GM18873 (cell line): ENCODE data around the gene FRMD4B.

Source experiments
- ATAC-seq: cut with Tn5 transposase; IDR thresholded peaks from one replicate; pipeline ENCODE4 v1.9.1; 2021; ENCODE audit warnings: mild to moderate bottlenecking, moderate library complexity, moderate number of reproducible peaks; ENCODE audit not compliant: unreplicated experiment, low FRiP score

FRMD4B gene

DNA sequence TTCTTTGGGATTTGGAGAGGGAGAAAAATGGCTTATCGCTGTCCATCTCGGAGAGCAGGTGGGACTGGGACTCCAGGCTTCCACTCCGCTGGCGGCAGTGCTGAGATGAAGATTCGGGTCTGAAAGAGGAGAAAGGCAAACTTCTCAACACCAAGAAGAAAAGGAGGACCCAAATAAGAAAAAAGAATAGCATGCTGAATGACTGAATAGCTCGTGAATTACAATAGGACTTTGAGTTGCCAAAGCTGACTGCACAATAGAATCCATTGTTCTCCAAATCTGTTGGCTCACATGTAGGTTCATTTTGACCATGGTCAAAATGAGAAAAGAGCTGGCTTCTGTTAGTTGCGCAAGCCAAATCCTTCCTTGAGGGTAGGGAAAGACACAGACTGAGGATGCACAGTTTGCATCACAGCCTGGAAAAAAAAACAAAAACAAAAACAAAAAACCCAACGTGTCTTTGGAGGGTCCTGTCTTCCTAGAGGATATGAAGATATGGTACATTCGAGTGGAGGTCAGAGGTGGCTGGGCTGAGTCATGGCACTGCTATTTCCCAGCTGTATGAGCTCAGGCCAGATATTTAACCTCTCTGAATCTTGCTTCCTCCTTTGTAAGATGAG is 204.2 kb downstream of the FRMD4B start:
- ATAC-seq = no peak

DNA sequence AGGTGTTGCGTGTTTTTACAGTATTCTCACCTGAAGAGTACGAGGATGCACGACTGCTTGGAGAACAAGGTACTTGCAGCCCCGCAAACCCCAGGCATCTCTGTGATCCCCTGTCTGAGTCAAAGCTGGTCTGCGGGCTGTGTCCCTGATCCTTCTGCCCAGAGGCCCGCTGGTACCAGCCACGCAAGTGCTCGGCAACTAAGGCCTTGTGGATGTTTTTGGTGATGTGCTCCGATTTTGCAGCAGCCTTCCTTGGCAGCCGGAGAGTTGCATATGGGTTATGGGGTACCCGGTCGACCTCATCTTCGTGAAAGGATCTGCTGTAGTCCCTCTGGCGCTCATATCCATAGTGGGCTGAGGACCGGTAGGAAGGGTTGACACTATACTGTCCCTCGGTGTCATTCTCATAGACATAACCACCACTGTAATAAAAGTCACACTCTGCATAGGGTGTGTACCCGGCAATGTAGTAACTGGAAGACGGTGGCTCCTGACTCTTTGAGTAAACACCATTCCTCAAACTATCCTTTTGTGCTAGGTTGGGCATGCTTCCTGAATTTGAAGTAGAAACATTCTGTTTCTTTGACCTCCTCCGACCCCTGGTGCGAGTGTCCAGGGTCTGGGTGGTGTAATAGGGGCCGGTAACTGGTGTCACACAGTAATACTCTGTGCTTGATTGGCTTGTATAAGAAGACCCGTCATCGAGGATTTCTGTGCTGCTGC is 204.9 kb downstream of the FRMD4B start:
- no peak for ATAC-seq

DNA sequence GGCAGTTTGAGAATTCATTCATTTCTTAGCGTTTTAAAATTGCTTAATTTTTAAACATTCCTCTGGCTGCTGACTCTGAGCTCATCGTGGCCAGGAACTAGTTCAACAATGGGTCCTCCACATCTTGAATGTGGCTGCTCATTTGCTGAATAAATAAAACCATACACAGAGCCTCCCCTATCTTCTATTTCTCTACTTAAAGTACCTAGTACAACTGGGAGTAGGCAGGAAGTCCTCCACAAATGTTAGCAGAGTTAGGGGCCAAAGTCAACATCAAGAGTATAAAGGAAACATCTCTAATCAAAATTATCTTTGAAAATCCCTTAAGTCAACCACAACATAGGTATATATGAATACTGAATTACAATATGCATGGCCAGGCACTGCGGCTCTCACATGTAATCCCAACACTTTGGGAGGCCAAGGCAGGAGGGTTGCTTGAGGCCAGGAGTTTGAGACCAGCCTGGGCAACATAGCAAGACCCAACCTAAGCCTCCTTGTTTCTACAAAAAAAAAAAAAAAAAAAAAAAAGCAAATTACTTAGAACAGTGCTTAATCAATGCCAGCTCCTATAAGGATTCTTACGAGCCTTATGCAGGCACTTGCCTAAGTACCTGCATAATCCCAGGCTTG is 206.0 kb downstream of the FRMD4B start:
- no peak for ATAC-seq

DNA sequence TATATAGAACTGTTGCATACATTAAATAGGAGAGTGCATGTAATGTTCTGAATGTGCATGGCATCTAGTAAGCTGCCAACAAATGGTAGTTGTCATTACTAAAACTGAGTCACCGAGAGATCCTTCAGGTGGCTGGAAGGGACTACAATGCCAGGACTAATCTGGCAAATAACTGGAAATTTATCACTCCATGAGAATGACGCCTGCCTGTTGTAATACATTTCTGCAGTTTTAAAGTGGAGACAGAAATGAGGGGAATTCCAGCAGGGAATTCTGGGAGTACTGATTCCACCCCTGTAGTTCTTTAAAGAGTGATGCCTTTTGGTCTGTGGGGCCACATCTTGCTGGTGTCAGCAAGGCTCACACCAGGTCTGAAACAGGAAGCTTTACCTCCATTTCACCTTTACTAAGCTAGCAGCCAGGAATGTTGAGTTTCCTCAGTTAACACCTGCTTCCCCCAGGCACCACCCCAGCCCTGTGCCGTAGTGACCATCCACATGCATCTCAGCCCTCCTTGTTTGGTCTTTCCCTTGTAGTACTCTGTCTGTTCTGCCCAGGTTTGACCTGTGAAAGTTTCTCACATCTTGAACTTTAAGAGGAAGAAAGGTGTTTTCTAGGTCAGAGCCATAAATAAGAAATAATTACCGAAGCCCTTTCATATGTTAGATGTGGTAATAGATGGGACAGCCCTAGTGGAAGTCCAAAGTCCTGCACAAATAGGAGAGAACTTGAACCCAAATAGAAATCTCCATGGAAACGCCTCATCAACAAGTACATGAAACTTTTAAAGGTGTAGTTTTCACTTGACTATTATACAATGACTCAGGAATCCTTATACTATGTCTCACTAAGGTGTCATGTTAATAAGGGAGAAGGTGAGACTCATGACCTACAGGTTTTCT is 206.8 kb downstream of the FRMD4B start:
- ATAC-seq = no peak

DNA sequence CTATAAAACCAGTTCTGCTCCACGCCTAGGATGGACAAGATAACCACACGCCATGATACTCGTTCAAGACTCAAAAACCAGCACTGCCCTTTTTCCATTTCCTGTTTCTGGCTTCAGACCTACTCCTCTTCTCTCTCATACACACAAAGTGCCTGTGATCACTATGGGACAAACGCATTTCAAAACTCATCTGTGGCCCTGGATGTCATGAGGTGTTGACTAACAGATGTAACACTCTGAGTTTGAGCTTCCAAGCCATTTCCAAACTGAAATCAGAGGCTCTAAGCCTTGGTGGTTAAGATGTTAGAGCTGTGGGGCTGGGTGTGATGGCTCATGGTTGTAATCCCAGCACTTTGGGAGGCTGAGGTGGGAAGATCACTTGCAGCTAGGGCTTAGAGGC is 207.8 kb downstream of the FRMD4B start:
- ATAC-seq = no peak

DNA sequence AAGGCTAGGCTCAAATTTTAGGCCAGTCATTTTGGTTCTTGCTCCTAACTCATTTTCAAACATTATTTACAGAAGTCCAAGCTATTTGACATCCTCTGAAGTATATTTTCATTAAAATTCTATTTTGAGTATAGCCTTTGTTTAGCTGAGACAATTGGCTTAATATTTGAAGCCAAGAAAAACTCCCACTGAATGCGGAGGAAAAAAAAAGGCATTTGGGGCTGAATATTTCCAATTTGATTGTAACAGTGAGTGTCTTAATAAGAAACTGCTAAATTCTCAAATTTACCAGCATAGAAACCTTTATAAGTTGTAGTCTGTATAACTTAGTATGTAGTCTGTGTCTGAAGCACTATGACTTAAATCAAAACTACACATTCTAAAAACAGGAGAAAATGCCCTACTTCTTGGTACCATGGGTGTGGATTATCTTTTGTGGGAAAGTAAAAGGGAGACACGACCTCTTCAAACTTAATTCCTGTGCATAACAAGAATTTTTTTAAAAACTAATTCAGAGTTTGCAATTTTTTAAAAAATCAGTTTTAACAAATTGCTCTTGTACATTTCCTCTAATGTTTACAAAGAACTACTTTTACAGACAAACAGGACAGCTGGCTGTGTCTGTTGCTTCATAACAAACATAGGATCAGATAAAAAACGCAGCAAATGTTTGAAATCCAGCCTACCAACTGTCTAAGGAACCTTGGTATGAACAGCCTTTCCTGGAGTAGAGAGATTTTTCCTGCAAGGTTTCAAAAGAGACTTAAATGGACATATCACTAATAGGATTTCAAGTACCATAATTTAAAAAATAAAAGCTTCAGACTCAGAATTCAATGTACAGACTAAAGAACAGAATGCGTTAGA is 210.8 kb downstream of the FRMD4B start:
- ATAC-seq = no peak

DNA sequence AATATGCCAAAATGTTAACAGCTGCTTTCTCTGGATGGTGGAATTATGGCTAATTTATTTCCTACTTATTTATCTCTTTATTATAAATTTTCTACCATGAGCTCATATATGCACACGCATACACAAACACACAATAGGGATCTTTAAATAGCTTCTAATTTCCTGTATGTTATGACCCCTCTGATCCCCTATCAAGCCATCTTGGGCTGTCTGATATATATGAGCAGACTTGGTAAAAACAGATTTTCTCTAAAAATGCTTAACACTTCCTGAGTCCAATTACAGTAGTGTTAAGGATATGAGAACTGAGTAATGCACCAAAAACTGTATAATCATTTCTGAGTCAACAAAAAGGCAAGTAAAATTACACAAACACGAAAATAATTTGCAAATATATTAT is 211.4 kb downstream of the FRMD4B start:
- ATAC-seq = no peak

DNA sequence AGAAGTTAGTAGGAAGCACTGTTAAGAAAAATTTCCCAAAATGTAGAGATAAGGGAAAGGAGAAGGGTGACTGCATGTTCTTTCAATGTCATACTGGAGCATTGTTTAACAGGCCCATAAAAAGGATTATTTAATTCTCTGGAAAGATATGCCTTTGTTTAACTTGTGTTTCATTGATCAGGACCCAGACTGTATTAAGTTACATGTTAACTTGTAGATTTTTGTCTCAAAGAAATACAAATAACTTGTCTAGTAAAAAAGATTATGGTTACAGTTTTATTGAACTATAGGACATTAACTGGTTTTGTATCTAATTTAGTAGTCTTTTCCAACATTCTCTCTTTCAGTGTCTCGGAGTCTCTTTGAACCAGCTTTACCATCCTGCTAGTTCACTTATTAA is 213.8 kb downstream of the FRMD4B start:
- ATAC-seq = no peak

DNA sequence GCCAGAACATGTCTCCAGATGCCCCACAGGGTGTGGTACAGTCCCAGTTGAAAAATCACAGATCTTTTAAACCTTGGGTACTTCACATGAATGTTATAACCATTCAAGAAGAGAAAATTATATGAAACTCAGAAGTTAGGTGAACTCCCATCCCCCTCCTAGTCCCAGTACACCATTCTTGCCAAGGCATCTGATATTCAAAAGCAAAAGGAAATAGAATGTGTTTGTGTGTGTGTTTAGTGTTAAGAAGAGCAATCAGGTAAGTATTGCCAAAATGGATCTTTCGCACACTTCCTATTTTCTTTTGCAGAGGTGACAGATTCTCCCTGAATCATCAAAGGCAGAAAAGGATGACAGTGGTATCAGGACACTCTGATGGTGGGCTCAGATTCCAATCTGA is 219.4 kb downstream of the FRMD4B start:
- ATAC-seq = no peak

DNA sequence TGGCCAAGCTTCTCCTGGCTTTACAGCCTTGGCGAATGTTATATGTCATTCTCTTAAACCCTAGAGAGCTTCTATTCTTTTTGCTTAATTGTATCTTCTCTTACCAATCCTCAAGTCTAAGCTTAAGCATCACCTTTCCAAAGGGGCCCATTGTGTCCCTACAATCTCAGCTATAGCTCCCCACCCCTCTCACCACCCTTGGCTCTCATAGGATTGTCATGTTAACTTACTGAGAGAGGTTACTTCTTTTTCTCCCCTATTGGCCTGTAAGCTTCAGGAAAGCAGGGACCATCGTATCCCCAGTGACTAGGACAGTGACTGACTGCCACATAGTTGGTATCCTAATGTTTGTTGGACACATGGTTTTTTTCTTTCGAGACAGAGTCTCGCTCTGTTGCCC is 220.1 kb downstream of the FRMD4B start:
- ATAC-seq = no peak

DNA sequence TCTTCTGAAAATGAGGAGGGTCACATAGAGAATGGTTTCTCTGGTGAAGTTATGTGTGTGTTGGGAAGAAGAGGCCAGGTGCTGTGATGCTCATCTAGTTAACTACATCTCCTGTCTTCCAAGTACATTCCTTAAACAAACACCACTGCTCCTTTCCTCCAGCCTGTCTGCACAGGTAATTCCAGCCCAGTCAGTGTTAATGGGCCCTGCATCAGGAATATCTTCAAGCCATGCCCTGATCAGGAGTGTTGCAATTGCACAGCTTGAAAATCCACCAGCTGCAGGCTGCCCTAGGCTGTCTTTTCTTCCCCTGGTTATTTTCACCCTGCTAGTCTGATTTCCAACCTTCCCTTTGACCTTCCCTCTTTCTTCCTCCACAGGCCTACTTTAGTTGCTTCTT is 221.6 kb downstream of the FRMD4B start:
- no peak for ATAC-seq

DNA sequence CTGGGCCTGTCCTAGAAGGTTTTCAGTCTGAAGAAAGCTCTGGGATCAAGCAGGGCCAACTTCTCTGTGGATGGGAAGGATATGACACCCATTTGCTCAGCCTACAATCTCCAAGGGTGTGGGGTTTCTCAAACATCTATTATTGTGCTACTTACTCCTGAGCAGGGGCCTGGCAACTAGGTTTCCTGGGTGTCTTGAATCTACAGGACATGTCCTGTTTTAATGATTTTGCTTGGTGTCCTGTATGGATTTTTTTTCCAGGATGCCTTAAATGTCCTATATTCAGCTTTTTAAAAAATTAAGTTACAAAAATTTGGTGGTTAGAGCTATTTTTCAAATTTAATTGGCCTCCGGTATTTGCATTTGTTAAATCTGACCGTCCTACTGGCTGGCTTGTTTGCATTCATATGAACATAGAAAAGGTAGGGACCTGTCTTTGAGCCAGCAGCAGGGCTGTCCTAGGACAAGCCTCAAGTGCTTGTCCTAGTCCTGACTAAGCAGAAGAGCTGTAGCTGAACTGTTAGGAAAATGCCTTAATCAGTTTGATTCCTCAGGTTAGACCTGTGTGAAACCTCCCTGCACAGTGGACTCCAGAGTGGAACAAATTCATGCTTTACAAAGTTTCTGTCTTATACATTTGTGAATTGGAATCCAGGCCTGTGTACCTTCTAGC is 223.4 kb downstream of the FRMD4B start:
- no peak for ATAC-seq

DNA sequence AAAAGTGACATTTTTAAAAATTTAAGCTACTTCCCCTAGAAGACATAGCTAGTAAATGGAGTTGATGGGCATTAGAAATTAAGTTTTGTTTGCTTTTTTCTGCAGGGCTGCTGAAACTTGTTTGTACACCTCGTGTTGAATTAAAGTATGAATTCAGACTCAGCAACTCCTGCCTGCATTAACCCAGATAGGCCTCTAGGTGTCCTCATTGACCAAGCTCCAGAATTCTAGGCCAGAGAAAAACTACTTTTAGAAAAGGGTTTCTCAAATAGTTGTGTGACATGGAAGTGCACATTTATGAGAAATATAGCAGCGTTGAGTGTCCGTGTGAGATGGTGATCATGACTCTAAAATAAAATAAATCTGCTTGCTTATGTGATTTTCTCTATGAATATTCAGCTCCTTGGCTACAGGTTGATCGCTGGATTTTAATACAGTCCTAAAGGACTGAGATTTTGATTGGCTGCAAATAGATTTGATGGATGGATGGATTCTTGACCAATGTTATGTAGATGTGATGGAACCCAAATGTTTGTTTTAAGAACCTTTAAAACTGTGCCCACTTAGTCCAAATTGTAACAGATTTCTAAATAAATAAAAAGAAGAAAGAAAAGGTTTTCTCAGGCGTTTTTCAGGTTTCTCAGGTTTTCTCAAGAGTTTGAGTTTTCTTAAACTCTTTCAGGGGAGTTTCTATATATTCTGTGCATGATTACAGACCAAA is 224.1 kb downstream of the FRMD4B start:
- no peak for ATAC-seq

DNA sequence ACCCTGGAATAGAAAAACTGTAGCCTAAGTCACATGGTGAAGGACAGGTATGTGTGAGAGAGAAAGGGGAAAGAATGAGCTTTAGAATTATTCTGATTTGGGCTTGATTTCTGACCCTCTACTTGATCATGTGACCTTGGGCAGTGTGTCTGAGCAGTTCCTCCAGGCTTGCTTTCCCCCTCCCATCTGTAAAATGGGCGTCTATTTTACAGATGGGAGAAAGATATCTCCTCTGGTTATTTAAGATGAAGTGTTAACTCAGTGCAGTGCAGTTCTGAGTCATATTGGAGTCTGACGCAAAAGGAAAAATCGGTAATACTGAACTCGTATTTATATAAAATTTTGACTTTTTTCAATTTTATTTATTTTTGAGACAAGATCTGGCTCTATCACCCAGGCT is 225.4 kb downstream of the FRMD4B start:
- no peak for ATAC-seq

DNA sequence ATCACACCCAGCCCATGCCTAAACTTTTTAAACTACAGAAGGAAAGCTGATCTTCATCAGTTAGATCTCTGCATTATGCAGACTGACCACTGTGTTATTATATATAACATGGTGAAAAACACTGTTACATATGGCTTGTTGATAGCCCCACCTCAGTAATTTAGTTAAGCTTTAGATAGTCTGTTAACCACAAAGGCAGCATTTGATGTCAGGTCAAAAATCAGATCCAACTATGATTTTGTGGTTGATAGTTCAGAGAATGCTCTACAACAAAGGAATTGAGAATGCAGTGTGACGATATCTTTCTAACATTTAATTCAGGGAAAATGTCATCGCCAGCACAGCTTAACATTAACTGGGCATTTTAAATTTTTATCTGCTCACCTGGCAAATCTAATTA is 225.8 kb downstream of the FRMD4B start:
- no peak for ATAC-seq

DNA sequence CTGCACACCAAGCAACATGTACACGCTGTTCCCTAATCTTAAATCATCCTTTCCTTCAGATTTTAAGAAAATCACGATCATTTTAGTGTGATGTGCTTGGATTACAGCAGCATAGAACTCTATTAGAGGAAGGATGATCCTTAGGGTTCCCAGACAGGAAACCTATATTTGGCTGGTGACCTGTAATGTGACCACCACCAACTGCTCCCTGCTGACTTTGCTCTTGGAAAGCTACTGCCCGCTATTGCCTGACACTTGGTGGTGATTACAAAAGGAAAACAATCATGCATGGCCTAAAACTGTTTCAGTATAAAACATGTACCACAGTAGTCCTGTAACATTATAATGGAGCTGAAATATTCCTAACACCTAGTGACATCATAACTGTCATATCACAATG is 236.3 kb downstream of the FRMD4B start:
- ATAC-seq = no peak

DNA sequence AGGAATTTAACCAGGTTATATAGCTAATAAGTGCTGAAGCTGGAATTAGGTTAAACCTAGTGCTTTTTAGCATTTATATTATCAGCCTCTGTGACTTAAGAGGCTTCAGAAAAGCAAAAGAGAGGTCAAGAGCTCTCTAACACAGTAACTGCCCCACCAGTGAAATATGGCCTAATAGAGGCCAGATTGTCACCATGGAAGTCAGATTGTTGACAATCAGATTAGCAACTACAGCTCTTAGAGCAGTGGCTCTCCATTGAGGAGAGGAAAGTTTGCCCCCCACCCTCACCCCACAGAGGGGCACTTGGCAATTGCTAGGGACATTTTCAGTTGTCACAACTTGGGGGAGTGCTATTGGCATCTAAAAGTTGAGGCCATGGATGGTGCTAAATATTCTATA is 240.2 kb downstream of the FRMD4B start:
- ATAC-seq = no peak

DNA sequence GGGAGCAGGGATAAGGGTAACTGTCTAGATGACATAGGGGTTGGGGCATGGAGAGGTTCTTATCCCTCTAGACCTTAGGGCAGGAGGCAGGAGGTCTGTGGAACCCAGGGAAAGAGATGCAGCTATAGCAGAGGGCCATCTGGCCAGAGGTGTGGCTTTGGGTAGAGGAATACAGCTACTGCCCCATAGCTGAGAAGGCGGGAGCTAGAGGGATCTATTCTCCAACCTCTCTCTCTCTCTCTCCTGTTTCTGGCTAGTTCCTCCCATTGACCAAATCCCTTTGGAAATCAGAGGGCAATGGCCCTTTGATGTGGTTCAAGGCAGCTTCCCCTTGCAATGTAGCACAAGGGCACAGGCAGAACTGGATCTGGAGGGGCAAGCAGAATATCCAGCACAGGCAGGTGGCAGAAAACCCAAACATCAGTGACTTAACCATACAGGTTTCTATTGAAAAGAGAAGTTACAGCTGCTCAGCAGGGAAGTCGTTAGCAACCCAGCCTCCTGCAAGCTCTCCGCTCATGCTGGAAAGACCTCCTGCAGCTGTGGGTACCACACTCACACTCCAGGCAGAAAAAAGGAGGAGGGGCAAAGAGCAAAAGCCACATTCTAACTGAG is 241.2 kb downstream of the FRMD4B start:
- ATAC-seq = no peak
